Stimulated activated CD8-positive, alpha-beta memory T cell treated with anti-CD3 and anti-CD28 coated beads, Interleukin-4, amount 100 ng/mL, for 4 hours (primary cell): ENCODE measurements around the gene DDX59.

Experiments
- DNase-seq, 2 donors: peaks; one replicate each; pipeline ENCODE4 v3.0.0-alpha.2; 2020; ENCODE audit warnings: low read depth in 2 of 2, low spot score in 1 of 2

DDX59 gene

DNA sequence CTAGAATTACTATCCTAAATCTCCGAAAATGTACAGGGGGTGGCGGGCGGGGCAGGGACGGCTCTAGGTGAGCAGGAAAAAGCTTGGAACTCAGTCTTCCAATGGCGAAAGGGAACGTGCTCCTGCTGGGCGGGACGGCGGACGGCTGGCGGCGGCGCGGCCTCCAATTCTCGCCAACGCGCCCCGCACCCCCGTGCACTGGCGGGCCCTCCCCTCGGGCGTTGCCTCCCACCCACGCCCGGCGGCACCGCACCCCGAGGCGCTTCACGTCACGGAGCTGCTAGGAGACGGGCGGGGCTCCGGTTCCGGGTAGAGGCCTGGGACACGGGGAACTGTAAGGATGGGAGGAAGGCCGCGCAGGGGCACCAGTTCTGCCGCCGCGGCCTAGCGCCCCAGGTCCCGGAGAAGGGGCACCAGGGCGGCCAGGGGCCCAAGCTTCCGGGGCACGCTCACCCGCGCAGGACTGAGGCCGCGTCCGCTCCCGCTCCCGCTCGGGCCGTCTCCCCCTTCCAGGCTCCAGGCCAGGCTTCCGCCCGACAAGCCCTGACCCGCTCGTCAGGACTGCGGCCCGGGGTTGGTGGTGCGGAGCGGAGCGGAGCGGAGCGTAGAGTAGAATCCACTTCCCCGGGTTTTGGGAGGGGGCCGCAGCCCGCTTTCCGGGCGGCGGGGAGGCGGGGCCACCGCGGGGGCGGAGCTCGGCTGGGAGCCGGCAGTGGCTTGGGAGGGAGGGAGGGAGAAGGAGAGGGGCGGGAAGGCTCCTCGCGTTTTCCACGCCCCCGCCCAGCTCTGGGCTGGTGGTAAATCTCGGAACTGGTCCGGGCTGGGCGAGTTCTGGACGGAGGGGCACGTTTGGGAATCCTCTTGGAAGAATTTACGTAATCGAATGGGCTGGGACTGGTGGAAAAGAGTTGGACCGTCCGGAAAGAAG, at the start of gene DDX59:
TSS of gene DDX59 (minus strand) at position 594 of the 928 bp plus-strand sequence. CDS start 3,167 bp downstream, outside the sequence.
- DNase-seq = peak; percentile 75 to 81

DNA sequence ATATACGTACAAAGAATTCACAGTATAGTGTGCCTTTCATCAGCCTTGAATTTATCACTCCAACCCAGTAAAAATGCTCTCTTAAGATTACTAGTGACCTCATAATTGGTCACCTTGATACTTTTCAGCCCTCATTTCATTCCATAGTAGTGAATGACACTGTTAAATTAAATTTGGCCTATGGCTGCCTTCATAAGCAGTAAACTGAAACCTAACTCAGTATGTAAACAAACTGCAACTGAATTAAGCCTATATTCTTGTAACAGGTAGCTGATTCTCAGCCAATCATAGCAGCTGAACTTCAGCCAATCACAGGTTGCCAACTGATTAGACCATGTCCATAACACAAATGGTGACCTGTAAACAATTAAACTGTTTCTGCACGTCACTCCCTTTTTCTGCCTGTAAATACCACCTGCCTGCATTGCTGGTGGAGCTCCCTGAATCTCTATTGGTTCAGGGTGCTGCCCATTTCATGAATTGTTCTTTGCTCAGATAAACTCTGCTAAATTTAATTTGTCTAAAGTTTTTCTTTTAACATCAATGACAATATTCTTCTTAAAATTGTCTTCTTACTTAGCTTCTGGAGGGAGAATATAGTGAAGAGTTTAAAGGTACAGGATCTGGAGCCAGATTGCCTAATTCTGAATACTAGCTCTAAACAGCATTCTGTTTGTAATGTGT, 44.9 kb upstream of the DDX59 start:
- DNase-seq = no peak

DNA sequence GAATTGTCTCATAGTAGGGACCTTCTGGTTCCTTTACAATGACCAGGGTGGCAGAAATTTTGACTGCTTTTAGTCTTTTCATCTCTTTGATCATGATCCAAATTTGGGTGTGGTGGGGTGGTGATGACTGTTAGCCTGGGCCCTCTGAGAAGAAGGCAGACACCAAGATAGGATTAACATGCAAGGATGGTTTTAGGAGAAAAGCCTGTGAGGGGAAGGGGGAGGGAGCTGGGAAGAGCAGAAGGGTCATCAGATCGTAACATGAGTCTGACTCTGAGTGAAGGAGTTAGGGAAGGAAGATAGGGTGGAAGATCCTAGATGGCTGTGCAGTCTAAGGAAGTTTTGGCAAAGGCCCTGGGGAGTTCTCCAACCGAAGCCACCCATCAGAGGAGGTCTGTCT, 40.5 kb upstream of the DDX59 start:
- no peak for DNase-seq

DNA sequence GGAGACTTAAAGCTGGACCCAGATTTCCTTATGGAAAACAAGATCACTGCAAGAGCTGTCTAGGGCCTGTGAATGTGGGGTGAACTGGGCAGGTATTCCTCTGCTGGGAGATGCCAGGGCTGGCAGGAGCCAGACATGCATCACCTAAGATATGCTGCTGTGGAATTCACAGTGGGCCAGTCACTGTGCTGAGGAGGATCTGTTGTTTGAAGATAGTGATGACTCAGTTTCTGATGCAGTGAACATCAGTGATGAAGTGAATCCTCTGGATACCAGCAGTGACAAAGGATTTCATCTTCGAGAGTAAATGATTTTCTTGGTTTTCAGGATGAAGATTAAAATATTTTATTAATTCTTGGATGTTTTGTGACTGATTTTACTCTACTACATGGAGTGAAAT, 39.1 kb upstream of the DDX59 start:
- DNase-seq = no peak

DNA sequence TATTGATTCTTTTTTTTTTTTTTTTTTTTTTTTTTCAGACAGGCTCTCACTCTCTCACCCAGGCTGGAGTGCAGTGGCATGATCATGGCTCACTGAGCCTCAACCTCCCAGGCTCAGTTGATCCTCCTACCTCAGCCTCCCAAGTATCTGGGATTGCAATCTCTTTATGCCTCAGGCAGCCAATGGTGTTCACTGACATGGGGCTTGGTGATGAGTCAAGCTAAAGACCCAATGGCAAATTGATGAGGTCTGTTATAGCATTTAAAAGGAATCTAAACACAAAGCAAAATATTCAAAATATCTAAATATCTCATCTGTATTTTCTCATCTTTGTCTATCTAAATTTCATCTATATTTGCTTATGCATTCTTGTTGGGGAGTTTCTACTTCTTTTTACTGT, 38.5 kb upstream of the DDX59 start:
- no peak for DNase-seq

DNA sequence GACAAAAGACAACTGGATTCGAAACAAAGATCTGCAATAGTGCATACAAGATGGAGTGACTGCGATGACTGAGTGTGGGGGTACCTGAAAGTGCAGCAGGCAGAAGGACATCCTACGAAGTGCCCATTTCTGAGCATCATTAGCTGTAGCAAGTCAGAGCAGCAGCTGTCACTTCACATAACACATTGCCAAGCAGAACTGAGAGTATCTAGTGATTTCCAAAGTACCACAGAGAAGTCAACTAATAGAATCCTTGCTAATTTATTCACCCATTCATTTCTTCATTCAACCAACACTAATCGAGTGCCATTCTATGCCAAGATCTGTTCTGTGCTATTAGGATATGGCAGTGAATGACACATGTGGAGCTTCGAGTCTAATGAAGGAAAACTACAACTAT, 37.4 kb upstream of the DDX59 start:
- DNase-seq = no peak

DNA sequence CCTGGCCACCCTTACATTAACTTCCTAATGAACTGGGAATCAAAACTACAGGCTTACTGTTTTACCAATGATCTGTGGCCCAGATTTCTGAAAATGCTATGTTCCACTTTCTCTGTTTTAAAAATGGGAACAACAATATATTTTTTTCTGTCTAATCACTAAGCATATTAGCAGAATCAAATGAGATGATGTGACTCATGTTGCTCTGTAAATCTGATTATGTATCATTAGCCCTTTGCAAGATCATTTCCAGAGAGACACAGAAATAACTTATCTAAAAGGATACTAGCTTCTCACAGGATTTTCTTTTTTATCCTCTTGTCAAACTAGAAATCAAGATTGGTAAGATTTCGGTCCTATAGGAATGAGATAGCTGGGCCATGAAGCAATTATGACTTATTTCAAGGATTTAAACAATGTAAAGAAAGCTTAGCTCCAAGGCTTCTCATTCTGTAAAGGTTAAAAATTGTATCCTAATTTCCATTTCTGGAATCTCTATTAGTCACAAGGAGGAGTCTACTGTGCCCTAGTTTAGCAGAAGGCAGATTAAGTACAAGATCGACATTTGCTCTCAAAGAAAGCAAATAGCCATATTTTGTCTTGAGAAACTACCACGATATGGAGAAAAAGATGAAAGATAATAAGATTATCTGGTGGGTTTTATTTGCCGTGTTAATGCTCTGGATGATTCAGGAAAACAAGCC, 36.6 kb upstream of the DDX59 start:
- DNase-seq = no peak

DNA sequence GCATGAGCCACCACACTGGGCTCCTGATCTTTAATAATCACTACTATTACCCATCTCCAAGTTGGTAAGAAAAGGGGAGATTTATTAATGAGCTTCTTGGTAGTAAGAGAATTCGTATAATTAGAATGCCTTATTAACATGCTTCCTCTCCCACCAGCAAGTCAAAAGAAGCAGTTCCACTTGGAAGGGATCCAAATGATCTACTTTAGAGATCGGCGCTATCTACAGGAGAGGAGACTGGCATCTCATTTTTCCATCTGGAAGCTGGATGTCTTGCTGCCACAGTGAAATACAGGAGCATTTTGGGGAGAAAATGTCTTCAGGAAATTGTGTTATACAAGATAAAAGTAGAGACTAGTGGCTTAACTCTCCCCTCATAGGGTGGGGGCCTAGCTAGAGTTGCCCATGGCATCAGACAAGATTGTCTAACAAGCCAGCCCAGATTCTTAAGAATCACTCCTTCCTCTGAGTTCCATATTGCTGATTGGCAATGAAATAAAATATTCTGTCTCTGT, 35.3 kb upstream of the DDX59 start:
- no peak for DNase-seq

DNA sequence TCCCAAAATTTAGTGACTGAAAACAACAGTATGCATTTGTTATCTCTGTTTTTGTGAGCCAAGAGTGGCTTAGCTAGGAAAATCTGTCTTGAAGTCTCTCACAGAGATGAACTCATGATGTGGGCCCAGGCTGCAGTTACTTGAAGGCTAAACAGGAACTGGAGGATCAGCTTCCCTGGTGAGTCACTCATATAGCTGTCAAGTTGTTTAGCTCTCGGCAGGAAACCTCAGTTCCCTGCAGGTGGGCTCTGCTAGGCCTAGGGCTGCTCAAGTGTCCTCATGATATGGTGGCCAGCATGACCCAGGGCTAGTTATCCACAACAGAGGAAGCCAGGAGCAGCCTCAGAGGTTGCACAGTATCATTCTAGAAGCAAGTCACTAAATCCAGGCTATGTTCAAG, 30.2 kb upstream of the DDX59 start:
- DNase-seq = no peak

DNA sequence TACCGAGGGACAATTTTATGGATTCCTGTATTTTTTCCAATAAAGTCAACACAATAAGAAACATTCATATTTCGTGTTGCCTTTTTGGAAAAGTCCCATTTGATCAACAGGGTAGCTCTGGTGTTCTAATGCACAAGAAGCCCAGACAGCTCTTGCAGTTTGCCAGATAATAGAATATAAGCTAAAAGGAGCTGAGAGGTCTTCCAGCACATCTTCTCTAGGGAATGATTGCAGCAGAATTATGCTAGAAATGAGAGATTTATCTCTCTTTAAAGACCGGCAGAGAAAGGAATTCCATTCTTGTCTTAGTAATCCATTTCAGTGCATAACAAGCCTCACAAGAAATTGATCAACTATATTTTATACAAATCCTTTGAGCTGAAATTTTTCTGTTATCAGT, 25.0 kb upstream of the DDX59 start:
- no peak for DNase-seq

DNA sequence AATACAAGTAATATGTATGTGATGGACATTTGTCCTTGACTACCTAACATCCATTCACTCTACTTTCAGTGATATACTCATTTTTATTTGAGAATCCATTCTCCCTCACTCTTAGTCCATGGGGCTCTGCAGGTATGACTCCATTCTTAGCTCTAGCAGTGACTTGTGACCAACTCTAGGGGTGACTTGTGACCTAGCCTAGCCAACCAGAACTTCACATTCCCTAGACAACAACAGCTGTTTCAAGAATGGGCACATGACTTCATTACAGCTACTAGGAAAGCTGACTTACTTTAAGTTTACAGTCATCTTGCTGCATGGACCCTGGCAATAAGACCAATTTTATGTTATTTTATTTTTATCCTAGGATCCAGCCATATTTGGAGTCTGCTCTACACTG, 23.6 kb upstream of the DDX59 start:
- DNase-seq = no peak

DNA sequence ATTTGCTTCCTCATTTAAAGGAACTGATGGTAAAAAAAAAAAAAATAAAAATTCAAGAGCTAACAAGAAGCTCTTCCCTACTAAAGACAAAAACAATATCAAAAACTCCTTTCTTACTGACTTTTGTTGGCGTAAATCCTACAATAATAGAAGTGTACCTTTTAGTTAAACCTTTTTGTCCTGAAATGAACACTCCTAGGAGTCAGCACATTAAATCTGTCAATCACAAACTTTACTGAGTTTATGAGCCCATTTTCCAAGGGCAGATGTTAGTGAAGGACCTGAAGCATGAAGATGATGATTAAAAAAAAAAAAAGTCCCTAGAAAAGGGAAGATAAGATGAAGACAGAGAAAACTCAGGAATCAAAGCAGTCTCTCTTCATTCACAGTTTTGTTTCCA, 22.6 kb upstream of the DDX59 start:
- no peak for DNase-seq

DNA sequence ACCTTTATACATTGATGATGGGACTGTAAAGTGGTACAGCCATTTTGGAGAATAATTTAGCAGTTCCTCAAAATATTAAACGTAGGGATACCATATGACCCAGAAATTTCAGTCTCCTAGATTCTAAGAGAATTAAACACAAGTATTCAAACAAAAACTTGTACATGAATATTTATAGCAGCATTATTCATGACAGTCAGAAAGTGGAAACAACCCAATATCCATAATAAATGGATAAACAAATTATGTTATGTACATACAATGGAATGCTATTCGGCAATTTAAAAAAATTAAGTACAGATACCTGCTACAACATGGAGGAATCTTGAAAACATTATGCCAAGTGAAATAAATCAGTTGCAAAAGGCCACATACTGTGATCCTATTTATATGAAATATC, 16.9 kb upstream of the DDX59 start:
- DNase-seq = no peak

DNA sequence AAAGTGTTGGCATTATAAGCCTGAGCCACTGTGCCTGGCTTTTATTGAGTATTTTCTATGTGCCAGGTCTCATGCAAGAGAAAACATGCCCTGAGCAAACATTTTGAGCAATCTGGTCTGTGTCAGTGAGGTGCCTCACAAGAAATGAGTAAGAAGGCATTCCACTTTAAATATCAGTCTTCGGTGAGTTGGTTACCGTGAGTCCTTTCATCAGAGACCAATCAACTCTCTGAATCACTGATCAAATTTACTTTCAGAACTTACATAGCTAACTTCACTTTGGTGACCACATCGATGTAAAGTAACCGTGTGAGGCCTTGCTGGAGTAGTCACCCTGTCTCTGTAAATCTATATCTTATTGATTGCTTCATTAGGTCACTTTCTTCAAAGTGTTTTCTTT, 14.3 kb upstream of the DDX59 start:
- no peak for DNase-seq

DNA sequence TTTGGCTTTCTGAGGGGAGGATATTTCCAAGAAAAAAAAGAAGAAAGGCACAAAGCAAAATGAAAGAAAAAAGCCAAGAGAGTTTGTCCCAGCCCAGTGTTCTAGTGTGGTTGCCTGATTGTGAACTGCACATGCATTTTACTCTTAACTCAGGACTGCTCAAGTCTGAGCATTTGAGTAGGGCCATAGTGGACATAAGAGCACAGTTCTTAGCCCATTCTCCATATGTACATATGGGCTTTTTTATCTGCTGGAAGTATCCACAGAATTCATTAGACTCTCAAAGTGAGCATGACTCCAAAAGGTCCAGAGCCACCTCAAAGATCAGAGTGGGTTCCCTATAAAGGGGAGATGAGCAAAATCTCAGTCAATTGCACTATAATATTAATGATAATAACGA, 13.6 kb upstream of the DDX59 start:
- DNase-seq = no peak

DNA sequence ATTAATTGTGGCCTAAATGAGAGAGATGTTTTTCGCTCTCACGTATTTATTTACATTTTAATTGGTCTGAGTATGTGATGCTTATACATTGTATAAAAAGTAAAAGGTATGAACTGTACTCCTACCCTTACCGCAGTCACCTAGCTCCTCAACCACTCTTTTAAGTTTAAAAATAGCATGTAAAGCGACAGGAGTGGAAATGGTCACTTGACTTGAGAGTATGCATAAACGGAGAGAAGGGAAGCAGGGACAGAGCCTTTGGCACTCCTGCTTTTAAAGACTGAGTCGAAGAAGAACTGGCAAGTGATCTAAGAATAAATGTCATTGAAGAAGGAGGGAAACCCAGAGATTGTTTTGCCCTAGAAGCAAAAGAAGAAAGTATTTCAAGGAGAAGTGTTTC, 11.5 kb upstream of the DDX59 start:
- no peak for DNase-seq

DNA sequence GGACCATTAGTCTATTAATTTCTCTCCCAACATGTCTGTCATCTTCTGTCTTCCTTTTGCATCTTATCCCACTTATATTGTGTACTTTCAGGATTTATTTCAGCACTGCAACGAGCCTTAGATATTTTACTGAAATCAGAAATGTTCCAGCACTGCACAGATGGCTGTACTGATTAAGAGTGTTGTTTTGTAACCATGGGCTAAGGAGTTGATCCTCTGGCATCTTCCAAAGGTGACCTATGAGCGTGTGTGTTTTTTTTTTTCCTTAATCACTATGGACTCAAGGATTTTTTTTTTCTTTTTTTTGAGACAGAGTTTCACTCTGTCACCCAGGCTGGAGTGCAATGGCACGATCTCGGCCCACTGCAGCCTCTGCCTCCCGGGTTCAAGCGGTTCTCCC, 7.1 kb upstream of the DDX59 start:
- no peak for DNase-seq

DNA sequence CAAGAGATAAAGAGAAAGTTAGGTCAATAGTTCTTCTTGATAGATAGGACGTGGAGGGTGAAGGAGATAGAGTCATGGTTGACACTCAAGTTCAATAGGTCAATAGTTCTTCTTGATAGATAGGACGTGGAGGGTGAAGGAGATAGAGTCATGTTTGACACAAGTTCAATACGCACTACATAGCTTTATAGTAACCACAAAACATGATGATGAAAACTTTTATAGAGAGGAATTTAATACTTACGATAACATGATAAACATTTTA, 5.8 kb upstream of the DDX59 start:
- no peak for DNase-seq

DNA sequence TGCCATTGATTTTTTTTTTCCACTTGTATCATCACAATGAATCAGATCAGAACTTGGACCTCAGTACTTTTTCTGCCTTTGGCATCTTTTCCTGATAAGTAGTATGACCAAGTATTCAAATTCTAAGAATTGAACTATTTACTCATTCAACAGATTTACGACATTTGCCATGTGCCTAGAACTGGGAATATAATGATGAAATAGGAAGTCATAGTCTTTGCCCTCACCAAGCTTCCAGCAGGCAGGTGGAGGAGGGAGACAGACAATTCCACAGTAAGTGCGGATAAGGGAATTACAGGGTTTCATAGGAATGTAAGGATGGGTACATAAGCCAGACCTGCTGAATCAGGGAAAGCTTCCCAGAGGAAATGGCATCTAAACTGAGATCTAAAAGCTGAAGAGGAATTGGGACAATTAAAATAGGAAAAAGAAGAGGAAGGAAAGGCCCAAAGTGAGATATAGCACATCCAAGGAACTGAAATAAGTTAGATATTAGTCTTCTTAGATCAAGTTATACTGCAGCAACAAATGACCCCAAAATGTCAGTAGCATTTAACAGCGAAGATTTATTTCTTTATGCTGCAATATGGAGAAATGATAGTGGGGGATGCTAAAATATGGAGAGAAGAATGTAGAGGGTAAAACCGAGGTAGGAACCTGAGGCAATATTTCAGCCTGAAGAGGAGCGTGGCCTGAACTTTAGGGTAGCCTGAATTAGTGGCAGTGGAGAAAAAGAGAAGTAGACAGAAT, 5.3 kb upstream of the DDX59 start:
- no peak for DNase-seq

DNA sequence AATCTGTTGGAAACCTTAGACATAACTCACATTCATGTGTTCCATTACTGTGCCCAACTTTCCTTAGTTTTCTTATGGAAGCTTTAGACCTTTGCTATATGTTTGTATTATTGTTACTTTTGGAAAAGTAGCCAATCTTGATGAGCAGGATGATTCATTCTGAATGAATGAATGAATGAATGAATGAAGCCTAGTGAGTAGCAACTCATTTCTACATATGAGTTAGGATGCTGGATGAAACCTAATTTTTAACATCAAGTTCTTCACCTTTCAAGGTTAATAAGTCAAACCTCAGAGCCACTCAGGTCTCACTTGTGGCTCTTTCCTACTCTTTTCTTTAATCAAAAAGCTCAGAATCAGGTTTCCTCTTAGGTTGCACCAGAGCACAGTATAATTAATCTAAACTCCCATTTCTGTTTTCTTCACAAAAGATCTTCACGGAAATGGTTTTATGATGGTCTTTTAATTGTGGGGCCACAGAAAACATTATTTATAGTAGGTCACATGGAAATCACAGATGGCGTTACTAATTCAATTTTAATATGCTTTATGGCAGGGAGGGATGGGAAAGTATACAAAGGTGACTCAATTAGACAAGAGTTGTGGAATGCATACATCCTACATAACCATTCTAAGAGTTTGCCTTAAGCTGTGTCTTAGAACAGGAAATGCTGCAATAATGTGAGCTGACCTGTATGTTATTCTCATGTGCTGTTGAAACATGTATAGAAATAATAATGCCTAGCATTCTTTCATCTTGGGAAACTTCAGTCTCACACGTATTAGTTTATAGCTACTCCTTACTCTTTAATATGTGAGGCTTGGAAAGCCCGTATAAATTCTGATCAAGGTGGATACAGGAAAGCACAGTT, 4.5 kb upstream of the DDX59 start:
- DNase-seq = no peak
